Ecto neural progenitor cell (in vitro differentiated cells): ENCODE results near the gene PYDC2.

Experiments used
- DNase-seq: peaks from one replicate; pipeline ENCODE4 v3.0.0-alpha.2; 2018; ENCODE audit warnings: low spot score

The PYDC2 gene

GRCh38 chr3:191461113-191461595 is at the start of gene PYDC2:
PYDC2 (plus strand) TSS chr3:191461163; CDS start chr3:191461163, 0 bp downstream.
- DNase-seq: no peak

GRCh38 chr3:191412759-191413158 is 48.2 kb upstream of the PYDC2 start:
- DNase-seq: no peak

GRCh38 chr3:191414286-191414685 is 46.7 kb upstream of the PYDC2 start:
- DNase-seq: no peak

- DNase-seq: no peak
Measured at GRCh38 chr3:191414732-191415131, 46.2 kb upstream of the PYDC2 start.

- DNase-seq: no peak
Measured at GRCh38 chr3:191415566-191415965, 45.4 kb upstream of the PYDC2 start.

- DNase-seq: no peak
Measured at GRCh38 chr3:191417457-191417729, 43.6 kb upstream of the PYDC2 start.

- no peak for DNase-seq
Measured at GRCh38 chr3:191420771-191421170, 40.2 kb upstream of the PYDC2 start.

- DNase-seq: no peak
Measured at GRCh38 chr3:191424881-191425280, 36.1 kb upstream of the PYDC2 start.

- DNase-seq: no peak
Measured at GRCh38 chr3:191425322-191425734, 35.6 kb upstream of the PYDC2 start.

GRCh38 chr3:191426311-191426710 is 34.7 kb upstream of the PYDC2 start:
- DNase-seq: no peak

- no peak for DNase-seq
Measured at GRCh38 chr3:191428177-191428576, 32.8 kb upstream of the PYDC2 start.

GRCh38 chr3:191430103-191430502 is 30.9 kb upstream of the PYDC2 start:
- DNase-seq: no peak

- no peak for DNase-seq
Measured at GRCh38 chr3:191431160-191431822, 29.7 kb upstream of the PYDC2 start.

GRCh38 chr3:191432162-191432561 is 28.8 kb upstream of the PYDC2 start:
- DNase-seq: no peak

- no peak for DNase-seq
Measured at GRCh38 chr3:191434024-191434423, 26.9 kb upstream of the PYDC2 start.

GRCh38 chr3:191435981-191436380 is 25.0 kb upstream of the PYDC2 start:
- DNase-seq: no peak

GRCh38 chr3:191438150-191438814 is 22.7 kb upstream of the PYDC2 start:
- DNase-seq: no peak

- DNase-seq: no peak
Measured at GRCh38 chr3:191440532-191440931, 20.4 kb upstream of the PYDC2 start.

- DNase-seq: no peak
Measured at GRCh38 chr3:191441687-191442086, 19.3 kb upstream of the PYDC2 start.

GRCh38 chr3:191444569-191444968 is 16.4 kb upstream of the PYDC2 start:
- DNase-seq: no peak

GRCh38 chr3:191449256-191449655 is 11.7 kb upstream of the PYDC2 start:
- no peak for DNase-seq

GRCh38 chr3:191455257-191455952 is 5.6 kb upstream of the PYDC2 start:
- no peak for DNase-seq

- DNase-seq: no peak
Measured at GRCh38 chr3:191460360-191460759, 603 bp upstream of the PYDC2 start.
